HG02870 (cell line): ENCODE results near the gene EHBP1.

Experiments used
- ATAC-seq: cut with Tn5 transposase; IDR thresholded peaks from one replicate; pipeline ENCODE4 v1.9.1; 2021; ENCODE audit warnings: mild to moderate bottlenecking, moderate library complexity; ENCODE audit not compliant: unreplicated experiment

Gene EHBP1

DNA sequence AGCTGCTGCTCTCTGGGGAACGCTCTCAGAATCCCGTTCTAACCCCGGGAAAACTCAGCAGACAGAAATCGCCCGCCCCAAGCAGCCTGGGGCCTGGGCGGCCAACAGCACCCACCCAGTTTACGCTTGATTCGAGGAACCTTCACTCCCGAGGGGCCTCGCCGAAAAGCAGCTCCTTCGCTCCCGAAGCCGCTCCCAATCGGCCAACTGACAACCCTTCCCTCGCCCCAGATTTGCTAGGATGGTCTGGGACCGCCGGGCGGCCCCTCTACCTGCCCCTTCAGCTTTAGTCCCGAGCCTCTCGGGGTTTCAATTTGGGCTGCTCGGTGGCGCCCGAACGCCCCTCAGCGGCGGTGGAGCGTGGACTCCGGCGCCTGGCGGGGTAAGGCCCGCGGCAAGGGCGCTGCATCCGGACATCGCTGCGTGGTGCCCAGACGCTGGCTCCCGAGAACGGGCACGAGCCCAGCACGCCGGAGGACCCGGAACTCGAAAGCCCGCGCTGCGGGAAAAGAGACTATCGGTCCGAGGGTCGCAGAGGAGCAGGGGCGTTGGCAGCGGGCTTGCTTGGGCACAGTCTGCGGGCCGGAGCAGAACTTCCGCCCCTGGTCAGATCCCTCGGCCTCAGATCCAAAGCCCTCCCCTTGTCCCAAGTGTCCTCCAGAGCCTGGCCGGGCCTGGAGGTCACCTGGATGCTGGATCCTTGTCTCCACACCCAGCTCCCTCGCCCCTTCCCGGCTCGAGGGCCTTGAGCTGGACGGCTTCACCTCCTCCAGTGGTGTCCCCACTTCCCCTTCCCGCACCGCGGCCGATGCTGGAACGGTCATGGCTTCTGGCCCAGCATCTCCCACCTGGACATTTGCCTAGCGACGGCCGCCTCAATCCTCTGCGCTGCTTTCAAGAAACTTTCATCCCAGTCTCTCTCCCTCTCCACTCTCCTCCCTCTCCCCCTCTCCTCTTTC is 342.1 kb downstream of the EHBP1 start:
- no peak for ATAC-seq

GRCh38 chr2:63048367-63049171 is 343.1 kb downstream of the EHBP1 start:
- no peak for ATAC-seq

DNA sequence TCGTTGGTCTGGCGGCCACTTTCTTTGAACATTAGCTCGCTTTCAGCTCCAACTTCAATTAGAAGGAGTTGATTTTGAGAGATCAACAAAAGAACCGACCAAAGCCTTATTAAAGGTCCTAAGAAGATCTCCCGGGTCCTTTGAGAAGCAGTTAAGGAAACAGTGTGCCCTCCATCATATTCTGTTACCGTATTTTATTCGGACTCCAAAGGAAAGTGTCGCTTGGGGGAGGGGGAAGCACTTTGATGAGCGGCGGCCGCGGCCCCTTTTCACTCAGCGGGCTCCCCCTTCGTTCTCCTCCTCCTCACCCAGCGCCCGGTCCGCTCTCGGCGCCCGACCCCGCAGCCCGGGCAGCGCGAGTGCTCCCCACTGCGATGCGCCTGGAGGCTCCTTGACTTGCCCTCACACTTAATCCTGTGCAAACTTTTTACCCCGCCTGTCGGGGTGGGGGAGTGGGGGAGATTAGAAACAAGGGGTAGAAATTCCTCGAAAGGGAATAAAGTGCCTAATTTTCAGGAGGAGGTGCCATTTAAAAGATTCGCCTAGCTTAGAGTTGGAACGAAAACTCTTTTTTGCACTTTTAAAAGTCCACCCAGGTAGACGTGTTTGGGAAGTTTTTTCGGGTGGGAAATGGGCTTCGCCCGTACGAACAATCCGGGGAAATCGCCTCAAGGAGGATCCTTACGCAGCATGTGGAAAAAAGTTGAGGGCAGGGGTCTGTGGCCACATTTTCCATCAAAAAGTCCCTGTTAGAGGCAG is 343.9 kb downstream of the EHBP1 start:
- no peak for ATAC-seq

DNA sequence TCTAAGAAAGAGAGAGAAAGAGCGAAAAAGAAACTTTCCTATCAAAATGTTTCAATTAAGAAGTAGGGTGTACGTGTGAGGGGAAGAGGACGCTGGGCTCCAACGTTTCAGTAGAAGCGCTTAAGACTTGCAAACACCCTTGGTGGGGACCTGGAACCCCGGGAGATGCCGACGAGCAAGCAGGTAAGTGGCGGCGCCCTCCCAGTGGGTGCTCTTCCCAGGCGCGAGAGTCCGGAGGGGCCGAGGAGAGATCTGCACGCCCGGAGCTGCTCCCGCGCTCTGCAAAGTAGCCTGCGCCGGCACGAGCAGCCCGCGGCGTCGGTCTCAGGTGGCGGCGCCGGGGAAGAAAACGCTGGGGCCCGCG is 344.4 kb downstream of the EHBP1 start:
- ATAC-seq = no peak

DNA sequence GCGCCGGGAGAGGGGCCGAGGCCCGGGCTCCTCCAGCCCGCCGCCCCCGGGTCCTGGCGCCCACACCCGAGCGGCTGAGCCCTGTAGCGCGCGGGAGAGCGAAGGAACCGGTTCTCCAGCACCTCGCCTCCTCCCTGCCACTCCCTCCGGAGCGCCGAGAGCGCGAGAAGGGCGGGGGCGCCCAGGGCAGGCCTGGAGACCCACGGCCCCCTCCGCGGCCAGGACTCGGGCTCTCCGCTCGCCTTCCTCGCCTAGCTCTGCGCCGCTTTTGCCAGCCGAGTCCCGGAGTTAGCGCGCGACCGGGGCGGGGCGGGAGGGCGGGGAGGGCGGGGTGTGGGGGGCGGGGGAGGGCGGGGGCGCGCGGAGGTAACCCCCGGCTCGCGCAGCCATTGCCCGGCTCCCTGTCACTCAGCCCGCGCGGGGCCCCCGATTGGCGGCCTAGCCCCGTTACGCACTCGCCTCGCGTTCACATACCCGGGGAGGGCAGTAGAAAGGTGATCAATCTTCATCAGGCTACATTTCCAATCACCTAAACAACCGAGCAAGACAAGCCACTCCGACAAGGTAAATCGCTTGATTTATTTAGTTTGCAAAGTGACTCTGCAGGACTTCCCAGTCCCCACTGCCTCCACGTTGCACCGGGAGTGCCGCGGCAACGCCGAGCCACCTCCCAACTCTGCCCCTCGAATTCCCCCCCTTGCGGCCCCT is 345.0 kb downstream of the EHBP1 start, which contains the start of gene OTX1:
TSS of gene OTX1 (plus strand) at position 497 of the 708 bp plus-strand sequence. CDS start 2,161 bp downstream, outside the sequence.
- peak; percentile 86 for ATAC-seq

- no peak for ATAC-seq
Measured at GRCh38 chr2:63051042-63051794, 345.7 kb downstream of the EHBP1 start.

DNA sequence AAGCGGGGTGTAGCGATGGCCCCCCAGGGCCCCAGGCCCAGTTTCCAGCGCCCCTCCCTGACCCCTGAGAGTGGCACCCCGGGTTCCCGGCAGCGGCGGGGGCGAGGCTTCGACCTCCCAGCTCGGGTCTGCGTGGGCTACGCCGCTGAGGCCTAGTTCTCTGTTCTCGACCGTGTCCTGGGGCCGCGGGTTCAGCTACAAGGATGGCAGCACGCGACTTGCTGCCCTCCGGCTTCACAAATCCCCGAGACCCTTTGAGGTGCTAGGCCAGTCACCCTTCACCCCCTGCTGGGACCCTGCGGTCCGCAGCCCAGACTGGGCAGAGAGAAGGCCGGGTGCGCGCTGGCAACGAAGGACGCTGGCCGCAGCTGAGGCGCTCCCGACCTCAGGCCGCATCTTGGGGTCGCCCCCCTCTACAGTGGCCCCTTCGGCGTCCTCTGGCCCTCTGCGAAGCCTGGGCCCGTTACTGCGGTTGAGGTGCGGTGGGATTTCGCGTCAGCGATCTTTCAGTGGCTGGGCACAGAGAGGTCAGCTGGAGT is 346.4 kb downstream of the EHBP1 start:
- no peak for ATAC-seq

GRCh38 chr2:63052411-63053080 is 347.0 kb downstream of the EHBP1 start:
- no peak for ATAC-seq

DNA sequence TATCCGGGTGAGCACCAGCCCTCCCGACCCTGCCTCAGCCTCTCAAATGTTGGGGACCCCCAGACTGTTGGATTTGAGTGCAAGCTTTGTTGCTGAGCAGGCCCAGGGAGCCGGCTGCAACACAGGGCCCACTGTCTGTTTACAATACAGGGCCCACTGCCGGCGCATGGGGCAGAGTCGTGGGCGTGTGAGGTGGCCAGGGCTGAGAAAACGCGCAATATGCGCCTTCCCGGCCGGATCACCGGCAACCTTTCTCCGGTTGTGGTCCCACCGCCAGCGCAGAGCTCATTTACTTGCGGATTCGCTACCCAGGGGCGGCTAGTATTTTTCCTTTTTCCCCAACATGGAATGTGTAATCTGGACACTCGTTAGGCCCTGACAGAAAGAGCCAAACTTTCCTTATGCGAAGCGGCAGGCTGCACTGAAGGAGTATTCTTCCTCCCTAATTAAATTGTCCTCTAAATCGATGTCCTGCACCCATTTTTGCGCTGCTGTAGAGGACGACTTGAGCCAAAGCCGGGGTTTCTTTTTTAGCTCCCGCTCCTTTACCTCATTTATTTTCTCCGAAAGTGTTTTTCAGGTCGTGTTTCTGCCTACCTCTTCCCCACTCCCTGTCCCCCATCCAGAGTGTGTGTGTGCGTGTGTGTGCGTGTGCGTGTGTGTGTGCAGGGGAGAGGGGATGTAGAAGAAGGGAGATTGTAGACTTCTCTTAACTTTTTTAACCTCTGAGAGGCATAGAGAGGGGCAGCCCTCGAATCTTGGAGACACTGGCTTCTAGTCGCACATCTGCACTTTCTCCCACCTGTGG is 347.8 kb downstream of the EHBP1 start:
- ATAC-seq = no peak

DNA sequence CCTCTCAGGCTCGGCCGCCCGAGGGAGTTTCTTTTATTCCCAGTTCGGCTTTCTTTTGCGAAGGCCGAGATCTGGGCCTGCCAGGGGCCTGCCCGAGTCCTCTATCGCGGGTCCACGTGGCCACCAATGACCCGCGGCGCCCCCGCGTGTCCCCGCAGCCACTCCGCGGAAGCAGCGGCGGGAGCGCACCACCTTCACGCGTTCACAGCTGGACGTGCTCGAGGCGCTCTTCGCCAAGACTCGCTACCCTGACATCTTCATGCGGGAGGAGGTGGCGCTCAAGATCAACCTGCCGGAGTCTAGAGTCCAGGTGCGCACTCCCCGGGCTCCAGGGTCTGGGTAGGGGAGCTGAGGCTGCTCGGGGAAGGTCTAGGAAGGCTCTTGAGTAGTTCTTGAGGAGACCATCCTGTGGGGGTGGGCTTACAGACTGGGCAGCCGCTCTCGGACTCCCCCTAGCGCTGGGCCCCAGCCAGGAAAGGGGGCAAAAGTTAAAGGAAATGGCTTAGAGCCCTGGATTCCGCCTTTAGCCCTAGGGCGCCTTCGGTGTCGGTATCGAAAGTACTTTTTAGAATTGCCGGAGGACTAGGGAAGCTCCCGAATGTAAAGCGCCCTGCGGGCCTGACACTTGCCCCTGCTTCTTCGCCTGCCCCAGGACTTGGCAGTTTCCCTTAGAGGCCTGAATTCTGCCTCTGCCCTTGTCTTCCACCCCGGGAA is 348.5 kb downstream of the EHBP1 start:
- ATAC-seq = no peak

GRCh38 chr2:63054841-63055225 is 349.3 kb downstream of the EHBP1 start:
- ATAC-seq = no peak

GRCh38 chr2:63055226-63056106 is 350.0 kb downstream of the EHBP1 start:
- ATAC-seq = no peak

- ATAC-seq = no peak
Measured at GRCh38 chr2:63056107-63057050, 350.9 kb downstream of the EHBP1 start.

DNA sequence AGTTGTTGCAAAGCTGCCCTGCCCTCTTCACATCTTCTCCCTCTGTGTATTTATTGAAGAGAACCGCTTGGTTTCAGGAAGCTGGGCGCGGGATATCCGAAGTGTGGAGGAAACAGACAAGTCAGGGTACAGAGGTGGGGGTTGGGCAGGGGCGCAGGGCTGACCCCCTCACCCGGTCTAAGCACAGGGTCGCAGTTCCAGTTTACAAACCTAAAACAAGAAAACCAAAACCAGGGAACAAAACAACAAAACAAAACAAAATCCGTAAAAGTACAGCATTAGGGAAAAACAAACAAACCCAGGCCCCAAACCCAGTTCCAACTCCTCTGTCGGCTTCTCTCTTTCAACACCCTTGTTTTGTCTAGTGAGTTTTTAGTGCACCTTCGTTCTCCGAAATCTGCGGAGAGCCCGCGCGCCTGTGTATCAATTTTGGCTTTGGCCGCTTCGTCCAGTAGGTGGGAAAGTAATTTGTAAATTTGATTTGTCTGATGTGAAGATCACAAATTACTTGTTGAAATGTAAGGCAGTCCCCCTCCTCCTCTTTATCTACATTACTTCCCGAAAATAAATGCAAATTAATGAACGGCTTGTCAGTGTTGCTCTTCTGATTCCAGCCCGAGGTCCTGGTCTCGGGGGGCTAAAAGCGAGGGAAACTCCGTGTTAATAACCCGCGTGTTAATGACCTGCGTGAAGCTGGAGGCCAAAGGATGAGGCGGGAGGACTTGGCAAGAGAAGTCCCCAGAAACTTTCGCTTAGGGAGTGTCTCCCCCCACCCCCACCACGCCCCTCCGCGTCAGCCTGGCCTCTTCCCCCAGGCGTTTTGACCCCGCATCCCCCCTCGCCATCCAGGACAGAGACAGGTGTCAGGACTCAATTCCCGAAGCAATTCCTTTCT is 352.0 kb downstream of the EHBP1 start:
- no peak for ATAC-seq
